Panc1 (cell line): ENCODE data around the gene DDIT3.

Experiments
- POLR2AphosphoS5 ChIP-seq: IDR thresholded peaks from 2 replicates; pipeline ENCODE4 v1.6.1; 2012; ENCODE audit warnings: mild to moderate bottlenecking, low read depth, low read length, moderate library complexity
- REST ChIP-seq, 2 experiments: IDR thresholded peaks; 2 replicates each; pipeline ENCODE4 v1.6.1; 2011 to 2012; ENCODE audit warnings: low read depth in 2 of 2, control low read depth in 1 of 2, low read length in 1 of 2, mild to moderate bottlenecking in 1 of 2, moderate library complexity in 1 of 2; ENCODE audit not compliant: insufficient read depth in 1 of 2
- SIN3A ChIP-seq: IDR thresholded peaks from 2 replicates; pipeline ENCODE4 v1.6.1; 2012; ENCODE audit warnings: low read depth, mild to moderate bottlenecking, low read length, moderate library complexity, borderline replicate concordance; ENCODE audit not compliant: insufficient read depth
- TF ChIP-seq, protein P1 (sequence below): fragments of 450-650 bp; IDR thresholded peaks from 2 replicates; pipeline ENCODE4 v1.5.1; 2017; ENCODE audit warnings: mild to moderate bottlenecking

DNA sequence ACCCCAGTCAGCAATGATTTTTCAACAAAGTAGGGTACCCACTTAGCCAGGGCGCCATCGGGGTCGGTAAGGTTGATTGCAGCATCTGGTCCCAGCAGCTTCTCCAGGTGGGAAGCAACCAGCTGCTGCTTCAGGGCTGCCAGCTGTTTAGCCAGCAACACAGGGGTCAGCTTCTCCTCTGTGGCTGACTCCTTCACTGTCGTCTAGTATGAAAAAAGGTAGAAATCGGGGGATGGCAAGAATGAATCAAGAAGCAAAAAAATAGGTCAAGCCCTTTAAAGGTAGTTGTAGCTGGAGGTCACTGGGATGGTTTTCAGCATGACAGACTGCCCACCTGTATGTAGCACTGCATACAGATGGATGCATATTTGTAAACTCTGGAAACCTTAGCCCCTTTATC lies 13.9 kb upstream of the DDIT3 start:
- TF ChIP-seq, protein P1, sequence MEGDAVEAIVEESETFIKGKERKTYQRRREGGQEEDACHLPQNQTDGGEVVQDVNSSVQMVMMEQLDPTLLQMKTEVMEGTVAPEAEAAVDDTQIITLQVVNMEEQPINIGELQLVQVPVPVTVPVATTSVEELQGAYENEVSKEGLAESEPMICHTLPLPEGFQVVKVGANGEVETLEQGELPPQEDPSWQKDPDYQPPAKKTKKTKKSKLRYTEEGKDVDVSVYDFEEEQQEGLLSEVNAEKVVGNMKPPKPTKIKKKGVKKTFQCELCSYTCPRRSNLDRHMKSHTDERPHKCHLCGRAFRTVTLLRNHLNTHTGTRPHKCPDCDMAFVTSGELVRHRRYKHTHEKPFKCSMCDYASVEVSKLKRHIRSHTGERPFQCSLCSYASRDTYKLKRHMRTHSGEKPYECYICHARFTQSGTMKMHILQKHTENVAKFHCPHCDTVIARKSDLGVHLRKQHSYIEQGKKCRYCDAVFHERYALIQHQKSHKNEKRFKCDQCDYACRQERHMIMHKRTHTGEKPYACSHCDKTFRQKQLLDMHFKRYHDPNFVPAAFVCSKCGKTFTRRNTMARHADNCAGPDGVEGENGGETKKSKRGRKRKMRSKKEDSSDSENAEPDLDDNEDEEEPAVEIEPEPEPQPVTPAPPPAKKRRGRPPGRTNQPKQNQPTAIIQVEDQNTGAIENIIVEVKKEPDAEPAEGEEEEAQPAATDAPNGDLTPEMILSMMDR: no peak
- TF ChIP-seq POLR2AphosphoS5: no peak
- TF ChIP-seq SIN3A: no peak
- no peak for TF ChIP-seq REST (IDR thresholded peaks at IDR 0.05; ENCODE audit: insufficient read depth in 1 of 2, low read depth in 2 of 2, low read length in 1 of 2)
